Stimulated activated CD8-positive, alpha-beta memory T cell treated with anti-CD3 and anti-CD28 coated beads, Interleukin-4, amount 100 ng/mL, for 48 hours (primary cell): Measurements from ENCODE around the gene TFCP2L1.
"Not testable (repeated sequence)": the region's sequence is repeated elsewhere in the genome, so short reads cannot be mapped to it uniquely, and the experiment has no call there.

ENCODE experiments used
- DNase-seq: peaks from one replicate; pipeline ENCODE4 v3.0.0-alpha.2; 2020

Gene TFCP2L1

GRCh38 chr2:121241466-121241865 is 43.5 kb downstream of the TFCP2L1 start:
- no peak for DNase-seq

- no peak for DNase-seq
Measured at GRCh38 chr2:121240436-121240835, 44.6 kb downstream of the TFCP2L1 start.

GRCh38 chr2:121239969-121240368 is 45.0 kb downstream of the TFCP2L1 start:
- no peak for DNase-seq

- DNase-seq = no peak
Measured at GRCh38 chr2:121239471-121239870, 45.5 kb downstream of the TFCP2L1 start.

GRCh38 chr2:121238828-121239227 is 46.2 kb downstream of the TFCP2L1 start:
- no peak for DNase-seq

- DNase-seq = no peak
Measured at GRCh38 chr2:121237980-121238665, 46.9 kb downstream of the TFCP2L1 start.

GRCh38 chr2:121237336-121237979 is 47.5 kb downstream of the TFCP2L1 start:
- no peak for DNase-seq

- no peak for DNase-seq
Measured at GRCh38 chr2:121236650-121237180, 48.3 kb downstream of the TFCP2L1 start.

GRCh38 chr2:121236101-121236640 is 48.8 kb downstream of the TFCP2L1 start:
- DNase-seq = no peak

GRCh38 chr2:121235542-121235941 is 49.5 kb downstream of the TFCP2L1 start:
- DNase-seq = no peak

GRCh38 chr2:121234791-121235190 is 50.2 kb downstream of the TFCP2L1 start:
- no peak for DNase-seq

GRCh38 chr2:121234144-121234543 is 50.9 kb downstream of the TFCP2L1 start:
- DNase-seq = no peak

GRCh38 chr2:121233486-121234110 is 51.4 kb downstream of the TFCP2L1 start:
- no peak for DNase-seq

- DNase-seq = no peak
Measured at GRCh38 chr2:121232626-121233265, 52.3 kb downstream of the TFCP2L1 start.

GRCh38 chr2:121231385-121232000 is 53.5 kb downstream of the TFCP2L1 start:
- DNase-seq = no peak

- no peak for DNase-seq
Measured at GRCh38 chr2:121228521-121228920, 56.5 kb downstream of the TFCP2L1 start.

- not testable (repeated sequence) for DNase-seq
Measured at GRCh38 chr2:121227381-121228144, 57.4 kb downstream of the TFCP2L1 start.

GRCh38 chr2:121225681-121226080 is 59.3 kb downstream of the TFCP2L1 start:
- DNase-seq = not testable (repeated sequence)

GRCh38 chr2:121220995-121221394 is 64.0 kb downstream of the TFCP2L1 start:
- no peak for DNase-seq

GRCh38 chr2:121219866-121220265 is 65.1 kb downstream of the TFCP2L1 start:
- DNase-seq = no peak

- DNase-seq = no peak
Measured at GRCh38 chr2:121218386-121218938, 66.5 kb downstream of the TFCP2L1 start.

GRCh38 chr2:121217627-121218026 is 67.4 kb downstream of the TFCP2L1 start:
- no peak for DNase-seq
